ENCODE data around the gene C22orf39.
A peak's percentile ranks its signal among the peaks of the same experiment; 100 is the strongest.

The C22orf39 gene

DNA sequence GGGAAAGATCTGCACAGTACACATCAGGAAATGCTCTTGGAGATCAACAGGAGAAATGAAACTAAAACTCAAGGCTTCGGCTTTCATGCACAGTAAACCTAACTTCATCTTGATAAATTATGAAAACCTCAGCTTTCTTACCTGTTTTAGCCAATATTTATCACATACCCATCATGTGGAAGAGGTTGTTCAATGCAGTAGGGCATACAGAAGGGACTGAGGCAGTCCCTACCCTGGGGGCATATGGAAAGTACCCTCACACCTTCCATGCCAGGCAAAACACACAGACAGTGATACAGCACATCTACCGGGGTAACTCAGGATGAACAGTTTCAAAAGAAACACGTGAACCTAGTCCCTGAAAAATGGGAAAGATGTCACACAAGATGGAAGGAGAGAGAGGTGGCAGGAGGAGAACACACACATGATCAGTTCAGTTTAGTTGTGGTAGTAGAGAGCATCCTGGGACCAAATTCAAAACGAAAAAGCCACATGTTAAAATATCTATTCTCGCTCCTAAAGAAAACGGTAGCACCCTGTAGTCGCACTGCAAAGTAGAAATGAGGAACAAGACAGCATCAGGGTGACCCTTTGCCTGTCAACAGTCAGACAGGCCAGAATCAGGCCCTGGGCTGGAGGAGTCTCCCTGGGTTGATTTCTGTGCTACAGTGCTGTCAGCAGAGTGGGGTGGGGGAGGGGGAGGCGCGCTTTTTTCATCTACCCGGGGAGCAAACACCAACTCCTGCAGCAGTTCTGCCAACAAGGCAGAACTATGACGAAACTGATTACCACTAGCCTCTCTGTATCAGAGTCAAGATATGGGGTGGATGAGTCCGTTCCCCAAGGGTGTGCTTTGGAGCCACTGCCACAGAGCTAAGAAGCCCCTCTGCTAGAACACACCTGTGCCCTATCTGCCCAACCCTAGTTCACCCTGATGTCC is 17.3 kb downstream of the C22orf39 start:
- Histone ChIP-seq H4K20me1 (ENCODE audit: control insufficient read depth, insufficient read depth, low read depth, low read length) (peaks cover 25% of the 10 kb centered on the region), H3K27me3 (ENCODE audit: control insufficient read depth, low read length) (no peaks in the 10 kb centered on the region), H3K79me2 (ENCODE audit: control insufficient read depth, low read length) (peaks cover 84% of the 10 kb centered on the region), H3K27ac (ENCODE audit: low read depth, low read length) (peak overlapping the region; percentile 36), H3K4me1 (ENCODE audit: control insufficient read depth, low read length) (peaks cover 33% of the 10 kb centered on the region), H3K4me2 (ENCODE audit: low read length) (peak overlapping the region; percentile 92), H3K9me2 (replicated peaks; ENCODE audit: control insufficient read depth, low read length) (no peaks in the 10 kb centered on the region), H3K4me3 (ENCODE audit: low read length) (peak overlapping the region; percentile 96), H3K9me3 (ENCODE audit: control insufficient read depth, insufficient read depth, low read length) (no peaks in the 10 kb centered on the region), H3K36me3 (ENCODE audit: control insufficient read depth, low read length) (peaks cover 59% of the 10 kb centered on the region), H3F3A (ENCODE audit: control insufficient read depth, insufficient read depth) (peaks cover 8% of the 10 kb centered on the region)
- no peak for TF ChIP-seq EZH2phosphoT487 (IDR thresholded peaks at IDR 0.05; ENCODE audit: borderline replicate concordance, low read length)
- TF ChIP-seq, protein P1, sequence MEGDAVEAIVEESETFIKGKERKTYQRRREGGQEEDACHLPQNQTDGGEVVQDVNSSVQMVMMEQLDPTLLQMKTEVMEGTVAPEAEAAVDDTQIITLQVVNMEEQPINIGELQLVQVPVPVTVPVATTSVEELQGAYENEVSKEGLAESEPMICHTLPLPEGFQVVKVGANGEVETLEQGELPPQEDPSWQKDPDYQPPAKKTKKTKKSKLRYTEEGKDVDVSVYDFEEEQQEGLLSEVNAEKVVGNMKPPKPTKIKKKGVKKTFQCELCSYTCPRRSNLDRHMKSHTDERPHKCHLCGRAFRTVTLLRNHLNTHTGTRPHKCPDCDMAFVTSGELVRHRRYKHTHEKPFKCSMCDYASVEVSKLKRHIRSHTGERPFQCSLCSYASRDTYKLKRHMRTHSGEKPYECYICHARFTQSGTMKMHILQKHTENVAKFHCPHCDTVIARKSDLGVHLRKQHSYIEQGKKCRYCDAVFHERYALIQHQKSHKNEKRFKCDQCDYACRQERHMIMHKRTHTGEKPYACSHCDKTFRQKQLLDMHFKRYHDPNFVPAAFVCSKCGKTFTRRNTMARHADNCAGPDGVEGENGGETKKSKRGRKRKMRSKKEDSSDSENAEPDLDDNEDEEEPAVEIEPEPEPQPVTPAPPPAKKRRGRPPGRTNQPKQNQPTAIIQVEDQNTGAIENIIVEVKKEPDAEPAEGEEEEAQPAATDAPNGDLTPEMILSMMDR (IDR thresholded peaks at IDR 0.05; ENCODE audit: low read depth, low read length, poor library complexity, severe bottlenecking), result no peak

DNA sequence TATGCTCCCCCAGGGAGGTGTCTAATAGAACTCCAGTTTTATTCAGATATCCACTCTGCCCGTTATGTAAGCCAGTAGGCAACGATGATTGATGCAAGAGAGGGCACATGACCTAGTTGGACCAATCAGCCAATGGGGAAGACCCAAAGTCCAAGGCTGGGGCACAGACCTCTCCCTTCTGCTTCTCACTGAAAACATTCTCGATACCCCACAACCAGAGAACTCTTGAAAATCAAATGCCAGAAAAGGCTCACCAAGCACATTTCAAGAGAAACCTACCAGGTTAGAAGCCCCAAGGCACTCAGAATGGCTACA is 23.4 kb downstream of the C22orf39 start:
- H3K4me2 ChIP-seq (ENCODE audit: low read length), result no peak overlapping the region
- H4K20me1 ChIP-seq (ENCODE audit: control insufficient read depth, insufficient read depth, low read depth, low read length), result peaks cover 29% of the 10 kb centered on the region; the same call in 1 of the 2 replicates

DNA sequence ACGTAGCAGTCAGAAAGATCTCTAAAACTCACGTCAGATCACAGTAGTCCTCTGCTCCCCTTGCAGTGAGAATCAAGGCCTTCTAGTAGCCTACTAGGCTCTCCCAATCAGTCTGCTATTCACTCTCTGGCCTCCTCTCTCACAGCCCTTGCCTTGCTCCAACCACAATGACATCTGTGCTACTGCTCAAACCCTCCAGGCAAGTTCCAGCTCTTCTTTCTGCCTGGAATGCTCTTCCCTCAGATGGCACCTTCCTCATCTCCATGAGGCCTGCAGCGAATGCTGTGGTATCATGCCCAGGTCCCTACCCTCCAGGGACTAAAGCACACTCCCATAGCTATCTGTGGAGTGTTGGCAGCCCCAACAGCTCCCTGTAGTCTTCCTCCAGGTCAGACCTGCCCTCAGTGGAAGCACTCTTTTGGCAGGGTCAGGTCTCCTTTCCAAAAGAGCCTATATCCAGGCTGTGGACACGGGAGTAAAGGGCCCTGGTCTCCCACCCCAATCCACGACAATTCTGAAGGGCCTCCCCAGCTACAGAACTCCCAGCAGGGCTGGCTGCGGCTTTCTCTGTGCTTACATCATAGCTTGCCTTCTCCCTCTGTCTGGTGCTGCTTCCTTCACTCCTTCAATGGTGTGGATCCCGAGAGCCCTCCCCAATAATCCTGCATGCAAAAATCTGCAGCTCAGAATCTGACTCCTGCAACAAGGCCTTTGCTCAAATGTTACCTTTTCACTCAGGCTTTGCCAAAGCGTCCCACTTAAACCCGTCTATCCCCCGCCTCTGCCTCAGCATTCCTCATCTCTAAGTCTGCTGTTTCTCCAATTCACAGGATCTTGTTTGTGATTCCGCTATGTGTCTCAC is 24.8 kb downstream of the C22orf39 start:
- Histone ChIP-seq H3K4me2 (ENCODE audit: low read length) (no peak overlapping the region), H3K27ac (ENCODE audit: low read depth, low read length) (no peak overlapping the region), H3K4me3 (ENCODE audit: low read length) (no peak overlapping the region), H3K27me3 (ENCODE audit: control insufficient read depth, low read length) (no peaks in the 10 kb centered on the region), H3K79me2 (ENCODE audit: control insufficient read depth, low read length) (peaks cover 99% of the 10 kb centered on the region), H3K9me2 (replicated peaks; ENCODE audit: control insufficient read depth, low read length) (no peaks in the 10 kb centered on the region), H3K36me3 (ENCODE audit: control insufficient read depth, low read length) (peaks cover 39% of the 10 kb centered on the region), H4K20me1 (ENCODE audit: control insufficient read depth, insufficient read depth, low read depth, low read length) (peaks cover 22% of the 10 kb centered on the region; the same call in 1 of the 2 replicates), H3K9me3 (ENCODE audit: control insufficient read depth, insufficient read depth, low read length) (no peaks in the 10 kb centered on the region), H3K4me1 (ENCODE audit: control insufficient read depth, low read length) (peaks cover 23% of the 10 kb centered on the region), H3F3A (ENCODE audit: control insufficient read depth, insufficient read depth) (no peaks in the 10 kb centered on the region)
- TF ChIP-seq, protein P1 (IDR thresholded peaks at IDR 0.05; ENCODE audit: low read depth, low read length, poor library complexity, severe bottlenecking), result no peak
- TF ChIP-seq EZH2phosphoT487 (IDR thresholded peaks at IDR 0.05; ENCODE audit: borderline replicate concordance, low read length), result no peak

More for the DNA sequence above, 23.4 kb downstream of the C22orf39 start:
- no peak for TF ChIP-seq EZH2phosphoT487 (IDR thresholded peaks at IDR 0.05; ENCODE audit: borderline replicate concordance, low read length)
- TF ChIP-seq, protein P1 (IDR thresholded peaks at IDR 0.05; ENCODE audit: low read depth, low read length, poor library complexity, severe bottlenecking), result no peak
- Histone ChIP-seq H3K9me2 (replicated peaks; ENCODE audit: control insufficient read depth, low read length) (no peaks in the 10 kb centered on the region), H3K27me3 (ENCODE audit: control insufficient read depth, low read length) (no peaks in the 10 kb centered on the region), H3K27ac (ENCODE audit: low read depth, low read length) (no peak overlapping the region), H3K9me3 (ENCODE audit: control insufficient read depth, insufficient read depth, low read length) (no peaks in the 10 kb centered on the region), H3K36me3 (ENCODE audit: control insufficient read depth, low read length) (peaks cover 44% of the 10 kb centered on the region), H3F3A (ENCODE audit: control insufficient read depth, insufficient read depth) (no peaks in the 10 kb centered on the region), H3K4me1 (ENCODE audit: control insufficient read depth, low read length) (peaks cover 20% of the 10 kb centered on the region), H3K4me3 (ENCODE audit: low read length) (no peak overlapping the region), H3K79me2 (ENCODE audit: control insufficient read depth, low read length) (peaks cover 100% of the 10 kb centered on the region)
